Skeletal muscle satellite cell (primary cell): ENCODE measurements around the gene KCP.

Source experiments
- H3K27me3 ChIP-seq: 2 replicates; pipeline ENCODE4 v1.7.0; 2013; ENCODE audit warnings: low read length; ENCODE audit not compliant: control insufficient read depth, insufficient read depth
- H3K36me3 ChIP-seq: 2 replicates; pipeline ENCODE4 v1.7.0; 2013; ENCODE audit warnings: mild to moderate bottlenecking, control low read depth, low read length; ENCODE audit not compliant: insufficient read depth
- H3K4me1 ChIP-seq: 2 replicates; pipeline ENCODE4 v1.7.0; 2013; ENCODE audit warnings: low read length; ENCODE audit not compliant: control insufficient read depth, insufficient read depth
- H3K4me2 ChIP-seq: 2 replicates; pipeline ENCODE4 v1.7.0; 2013; ENCODE audit warnings: mild to moderate bottlenecking, low read length
- H3K4me3 ChIP-seq: 2 replicates; pipeline ENCODE4 v1.7.0; 2013; ENCODE audit warnings: low read length
- H3K9ac ChIP-seq: 2 replicates; pipeline ENCODE4 v1.7.0; 2013; ENCODE audit warnings: mild to moderate bottlenecking, low read depth, low read length, moderate library complexity
- H3K9me3 ChIP-seq: replicated peaks from 2 replicates; pipeline ENCODE4 v1.7.0; 2013; ENCODE audit warnings: mild to moderate bottlenecking, control low read depth, low read length

KCP gene

DNA sequence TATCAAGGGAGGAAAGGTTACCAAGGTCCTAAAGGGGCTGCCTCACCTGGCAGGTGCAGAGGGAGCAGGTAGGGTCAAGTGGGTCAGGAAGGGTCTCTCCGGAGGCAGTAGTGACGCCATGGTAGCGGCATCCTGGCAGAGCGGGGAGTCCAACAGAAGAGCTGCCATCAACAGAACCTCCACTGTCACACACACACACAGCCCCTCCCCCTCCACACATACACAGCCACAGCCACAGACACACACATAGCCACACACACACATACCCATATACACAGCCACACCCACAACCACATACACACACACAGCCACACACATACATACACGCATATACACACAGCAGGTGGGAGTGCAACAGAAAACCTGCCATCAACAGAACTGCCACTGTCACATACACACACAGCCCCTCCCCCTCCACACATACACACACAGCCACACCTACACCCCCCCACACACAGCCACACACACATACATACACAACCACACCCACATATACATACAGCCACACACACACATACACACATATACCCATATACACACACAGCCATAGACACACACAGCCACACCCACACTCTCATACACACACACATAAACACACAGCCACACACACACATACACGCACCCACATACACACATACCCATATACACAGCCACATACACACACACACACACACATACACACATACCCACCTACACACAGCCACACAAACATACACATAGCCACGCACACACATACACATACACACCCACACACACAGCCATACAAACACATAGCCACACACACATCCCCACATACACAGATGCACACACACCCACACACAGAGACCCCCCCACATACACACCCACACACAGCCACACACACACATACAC, 23.1 kb downstream of the KCP start:
- no peaks in the 10 kb centered on the region for H3K9me3 ChIP-seq
- H3K4me1 ChIP-seq, result no peaks in the 10 kb centered on the region
- no peaks in the 10 kb centered on the region for H3K36me3 ChIP-seq
- peaks cover 23% of the 10 kb centered on the region for H3K27me3 ChIP-seq
- no peak overlapping the region for H3K4me2 ChIP-seq
- no peak overlapping the region for H3K9ac ChIP-seq
- no peak overlapping the region for H3K4me3 ChIP-seq

DNA sequence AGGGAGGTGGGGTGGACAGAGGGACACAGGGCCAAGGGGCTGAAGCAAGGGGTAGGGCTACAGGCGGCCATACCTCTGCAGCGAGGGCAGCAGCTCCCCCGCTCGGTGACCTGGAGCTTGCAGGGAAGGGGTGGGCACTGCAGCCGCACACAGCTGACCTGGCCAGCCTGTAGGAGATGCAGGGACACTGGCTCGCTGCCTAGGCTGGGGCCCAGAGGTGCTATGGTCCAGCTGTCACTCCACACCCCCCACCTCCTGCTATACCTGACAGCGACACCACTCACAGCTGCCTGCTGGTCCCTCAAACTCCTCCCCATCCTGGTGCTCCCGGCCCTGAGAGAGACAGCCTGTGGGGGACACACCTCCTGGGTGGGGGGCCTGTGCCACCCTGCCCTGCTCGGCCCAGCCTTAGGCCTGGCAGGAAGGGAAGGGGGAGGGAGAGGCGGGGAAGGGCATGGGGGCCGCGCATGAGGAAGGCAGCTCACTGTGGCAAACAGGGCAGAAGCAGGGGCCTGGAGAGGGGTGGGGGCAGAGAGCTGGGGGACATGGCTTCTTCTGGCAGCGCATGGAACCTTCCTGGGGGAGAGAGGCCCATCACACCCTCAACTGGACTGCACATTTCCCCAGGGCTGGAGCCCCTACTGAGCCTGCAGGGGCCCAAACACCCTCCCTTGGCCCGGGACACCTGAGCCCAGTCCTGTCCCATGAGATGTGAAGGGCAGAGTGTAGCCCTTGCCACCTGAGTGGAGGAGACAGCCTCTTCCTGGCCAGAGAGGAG, 23.9 kb downstream of the KCP start:
- Histone ChIP-seq H3K4me2 (no peak overlapping the region), H3K27me3 (peaks cover 19% of the 10 kb centered on the region), H3K4me1 (no peaks in the 10 kb centered on the region), H3K4me3 (no peak overlapping the region), H3K36me3 (no peaks in the 10 kb centered on the region), H3K9me3 (no peaks in the 10 kb centered on the region), H3K9ac (no peak overlapping the region)

DNA sequence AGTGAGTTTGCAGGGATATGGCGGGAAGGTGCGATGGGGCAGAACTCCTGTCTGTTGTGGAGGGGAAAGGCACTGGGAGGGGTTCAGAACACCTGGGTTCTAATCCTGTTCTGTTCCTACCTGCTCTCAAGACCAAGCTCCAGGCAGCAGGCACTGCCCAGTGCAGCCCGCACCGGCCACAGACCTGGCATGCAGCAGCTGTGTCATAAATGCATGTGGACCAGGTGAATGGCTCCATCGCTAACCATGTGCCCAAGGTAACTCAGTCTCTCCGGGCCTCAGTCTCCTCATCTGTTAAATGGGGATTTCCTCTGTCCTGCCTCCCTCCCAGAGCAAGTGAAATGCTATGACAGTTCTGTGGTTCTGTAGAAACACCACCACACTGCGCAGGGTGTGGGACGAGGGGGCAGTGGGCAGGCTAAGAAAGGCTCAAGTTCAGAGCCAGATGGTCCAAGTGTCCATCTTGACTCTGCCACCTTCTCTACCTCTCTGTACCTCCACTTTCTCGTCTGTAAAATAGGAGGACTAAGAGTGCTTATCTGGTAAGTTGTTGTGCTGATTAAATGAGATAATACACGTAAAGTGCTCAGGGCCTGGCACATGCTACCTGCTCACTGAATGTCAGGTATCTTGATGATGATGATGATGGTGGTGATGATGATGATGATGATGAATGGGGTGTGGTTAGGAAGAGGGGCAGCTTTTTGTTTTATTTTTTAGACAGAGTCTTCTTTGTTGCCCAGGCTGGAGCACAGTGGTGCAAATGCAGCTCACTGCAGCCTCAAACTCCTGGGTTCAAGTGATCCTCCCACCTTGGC, 24.9 kb downstream of the KCP start:
- no peak overlapping the region for H3K4me3 ChIP-seq
- no peaks in the 10 kb centered on the region for H3K4me1 ChIP-seq
- no peaks in the 10 kb centered on the region for H3K36me3 ChIP-seq
- no peak overlapping the region for H3K4me2 ChIP-seq
- H3K27me3 ChIP-seq, result peaks cover 14% of the 10 kb centered on the region
- H3K9ac ChIP-seq, result no peak overlapping the region
- H3K9me3 ChIP-seq, result no peaks in the 10 kb centered on the region

DNA sequence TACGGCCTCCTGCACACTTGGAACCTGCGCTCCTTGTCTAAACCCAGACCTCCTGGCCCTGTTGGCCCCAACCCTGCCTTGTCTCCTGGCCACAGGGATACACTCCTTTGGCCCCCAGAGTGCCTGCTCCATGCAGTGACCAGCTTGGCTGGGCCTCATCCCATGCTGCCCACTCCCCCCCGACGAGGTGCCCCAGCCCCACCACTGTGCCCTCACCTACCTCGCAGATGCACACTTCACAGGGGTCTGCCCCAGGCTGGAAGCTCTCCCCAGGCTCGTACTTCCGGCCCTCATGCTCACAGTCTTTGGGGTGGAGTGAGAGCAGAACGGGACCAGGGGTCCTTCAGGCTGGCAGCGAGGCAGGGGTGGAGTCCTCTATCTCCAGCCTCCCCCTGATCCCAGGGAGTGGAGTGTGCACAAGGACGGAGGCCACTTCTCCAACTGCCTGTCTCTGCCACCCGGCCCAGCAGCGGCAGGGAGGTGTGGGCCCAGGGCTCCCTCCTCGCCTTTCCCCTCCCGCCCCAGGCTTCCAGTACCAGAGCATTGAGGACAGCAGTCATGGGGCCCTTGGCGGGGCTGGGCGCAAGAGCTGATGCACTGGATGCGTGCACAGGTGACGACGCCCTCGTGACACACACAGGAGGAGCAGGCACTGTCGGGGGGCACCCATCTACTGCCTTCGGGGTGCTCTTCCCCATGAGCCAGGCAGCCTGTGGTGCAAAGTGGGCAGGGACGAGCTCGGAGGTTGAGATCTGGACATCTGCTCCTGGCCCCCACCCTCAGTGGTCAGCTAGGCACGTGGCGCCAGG, 25.7 kb downstream of the KCP start:
- H3K9ac ChIP-seq, result no peak overlapping the region
- peaks cover 11% of the 10 kb centered on the region for H3K27me3 ChIP-seq
- no peak overlapping the region for H3K4me2 ChIP-seq
- H3K4me1 ChIP-seq, result no peaks in the 10 kb centered on the region
- no peak overlapping the region for H3K4me3 ChIP-seq
- H3K9me3 ChIP-seq, result no peaks in the 10 kb centered on the region
- no peaks in the 10 kb centered on the region for H3K36me3 ChIP-seq

DNA sequence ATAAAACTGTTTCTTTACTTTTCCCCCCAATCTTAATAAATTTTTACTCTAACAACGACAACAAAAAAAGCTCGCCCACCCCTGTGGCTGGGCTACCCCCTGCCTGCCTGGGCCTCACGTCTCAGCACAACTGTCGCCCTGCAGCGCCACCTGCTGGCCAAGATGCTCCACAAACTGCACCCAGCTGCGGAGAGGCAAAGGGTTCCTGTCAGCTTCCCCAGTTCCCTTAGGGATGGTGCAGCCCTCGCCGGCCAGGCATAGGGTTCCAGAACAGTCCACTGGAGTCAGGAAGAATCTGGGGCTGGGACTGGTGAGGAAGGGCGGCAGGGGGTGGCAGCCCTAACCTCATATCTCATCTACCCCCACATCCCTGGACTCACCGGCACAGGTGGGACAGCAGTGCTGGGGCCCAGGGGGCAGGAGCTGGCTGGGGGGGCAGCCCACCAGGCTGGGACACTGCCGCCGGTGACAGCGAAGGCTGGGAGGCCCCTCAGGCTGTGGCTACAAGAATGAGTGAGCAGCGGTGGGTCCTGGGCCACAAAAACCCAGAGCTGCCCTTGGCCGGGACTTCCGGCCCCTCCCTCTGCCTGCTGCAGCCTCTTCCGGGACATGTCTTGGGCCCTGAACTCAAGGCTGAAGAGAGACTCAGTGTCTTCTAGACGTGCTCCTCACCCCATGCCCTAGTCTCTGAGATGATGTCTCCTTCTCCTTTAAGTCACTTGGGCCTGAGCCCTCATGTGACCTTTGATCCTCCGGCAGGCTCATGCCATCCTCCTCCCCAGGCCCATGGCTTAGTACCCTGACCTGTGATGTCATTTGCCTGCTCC, 26.7 kb downstream of the KCP start:
- no peak overlapping the region for H3K4me3 ChIP-seq
- H3K9ac ChIP-seq, result no peak overlapping the region
- no peaks in the 10 kb centered on the region for H3K4me1 ChIP-seq
- H3K4me2 ChIP-seq, result no peak overlapping the region
- H3K36me3 ChIP-seq, result no peaks in the 10 kb centered on the region
- H3K27me3 ChIP-seq, result peaks cover 11% of the 10 kb centered on the region
- no peaks in the 10 kb centered on the region for H3K9me3 ChIP-seq

DNA sequence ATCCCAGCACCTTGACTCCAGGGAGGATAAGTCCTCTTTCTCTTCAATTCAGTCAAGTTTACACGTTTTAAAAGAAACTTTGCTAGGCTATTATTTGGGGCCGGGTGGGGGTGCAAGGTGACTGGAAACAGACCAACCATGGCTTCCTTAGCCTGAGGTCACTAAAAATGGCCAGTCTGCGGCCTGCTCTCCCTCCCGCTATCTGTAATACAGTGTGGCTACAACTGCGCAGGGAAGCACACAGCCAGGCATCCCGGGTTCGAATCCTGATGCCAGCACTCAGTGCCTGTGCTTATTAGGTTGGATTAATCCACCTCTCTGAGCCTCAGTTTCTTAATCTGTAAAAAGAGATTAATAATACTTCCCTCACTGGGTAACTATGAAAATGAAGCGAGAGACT, 28.4 kb downstream of the KCP start:
- Histone ChIP-seq H3K4me2 (no peak overlapping the region), H3K27me3 (peaks cover 11% of the 10 kb centered on the region), H3K36me3 (no peaks in the 10 kb centered on the region), H3K4me1 (no peaks in the 10 kb centered on the region), H3K9me3 (no peaks in the 10 kb centered on the region), H3K4me3 (no peak overlapping the region), H3K9ac (no peak overlapping the region)

DNA sequence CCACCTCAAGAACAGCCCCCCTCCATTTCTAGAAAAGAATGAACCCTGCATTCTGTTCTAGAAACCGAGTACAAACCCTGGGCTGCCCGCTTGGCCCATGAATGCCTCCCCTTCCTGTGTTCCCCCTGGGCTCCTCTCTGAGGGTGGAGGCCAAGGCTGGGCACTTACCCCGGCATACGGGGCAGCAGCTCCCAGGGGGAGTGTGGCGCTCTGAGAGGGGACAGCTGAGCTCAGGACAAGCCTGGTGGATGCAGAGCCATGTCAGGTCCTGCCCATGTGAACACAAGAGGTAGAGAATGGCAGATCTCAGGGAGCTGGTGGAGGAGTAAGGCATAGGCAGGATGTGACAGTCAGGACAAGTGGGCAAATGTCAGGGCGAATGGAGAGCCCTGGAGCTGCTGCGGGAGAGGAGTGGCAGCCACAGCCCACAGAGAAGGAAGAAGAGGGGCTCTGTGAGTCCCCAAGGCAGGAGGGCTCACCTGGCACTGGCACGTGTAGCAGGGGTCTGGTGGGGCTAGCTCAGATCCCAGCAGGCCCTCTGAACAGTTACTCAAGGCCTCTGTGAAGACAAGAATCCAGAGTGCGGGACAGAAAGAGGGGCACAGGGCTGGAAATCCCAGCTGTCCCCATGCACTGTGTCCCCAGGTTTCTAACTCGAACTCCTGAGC, 28.9 kb downstream of the KCP start:
- Histone ChIP-seq H3K4me3 (no peak overlapping the region), H3K36me3 (no peaks in the 10 kb centered on the region), H3K4me1 (no peaks in the 10 kb centered on the region), H3K9me3 (no peaks in the 10 kb centered on the region), H3K4me2 (no peak overlapping the region), H3K9ac (no peak overlapping the region), H3K27me3 (peaks cover 11% of the 10 kb centered on the region)

DNA sequence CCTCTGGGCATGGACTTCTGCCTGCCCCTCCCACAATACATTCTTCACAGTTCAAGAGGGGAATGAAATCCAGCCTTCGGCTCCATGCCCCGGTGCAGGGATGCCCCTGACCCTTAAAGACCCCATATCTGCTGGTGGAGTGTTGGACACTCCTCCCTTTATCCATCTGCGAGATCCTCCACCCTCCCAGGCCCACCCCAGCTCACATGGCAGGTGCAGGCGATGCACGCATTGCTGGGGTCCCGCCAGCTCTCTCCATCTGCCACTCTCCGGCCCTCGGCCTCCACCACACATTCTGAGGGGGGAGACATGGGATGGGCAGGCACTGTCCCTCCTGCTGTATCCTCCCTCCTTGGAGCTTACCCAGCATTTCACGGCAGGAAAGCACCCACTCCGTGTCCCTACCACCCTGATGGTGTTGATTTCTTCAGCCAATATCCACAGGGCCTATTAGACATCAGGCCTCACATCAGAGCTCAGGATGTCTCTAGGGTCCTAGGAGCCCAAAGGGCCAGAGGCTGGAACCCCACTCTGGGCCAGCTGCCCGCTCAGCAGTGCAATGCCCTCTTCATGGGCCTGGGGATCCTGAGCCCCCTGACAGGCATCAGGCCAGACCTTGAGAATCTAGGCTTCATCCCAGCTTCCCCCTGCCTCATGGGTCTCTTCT, 29.6 kb downstream of the KCP start:
- Histone ChIP-seq H3K4me2 (no peak overlapping the region), H3K9ac (no peak overlapping the region), H3K4me3 (no peak overlapping the region), H3K36me3 (no peaks in the 10 kb centered on the region), H3K27me3 (peaks cover 8% of the 10 kb centered on the region), H3K4me1 (no peaks in the 10 kb centered on the region), H3K9me3 (no peaks in the 10 kb centered on the region)

DNA sequence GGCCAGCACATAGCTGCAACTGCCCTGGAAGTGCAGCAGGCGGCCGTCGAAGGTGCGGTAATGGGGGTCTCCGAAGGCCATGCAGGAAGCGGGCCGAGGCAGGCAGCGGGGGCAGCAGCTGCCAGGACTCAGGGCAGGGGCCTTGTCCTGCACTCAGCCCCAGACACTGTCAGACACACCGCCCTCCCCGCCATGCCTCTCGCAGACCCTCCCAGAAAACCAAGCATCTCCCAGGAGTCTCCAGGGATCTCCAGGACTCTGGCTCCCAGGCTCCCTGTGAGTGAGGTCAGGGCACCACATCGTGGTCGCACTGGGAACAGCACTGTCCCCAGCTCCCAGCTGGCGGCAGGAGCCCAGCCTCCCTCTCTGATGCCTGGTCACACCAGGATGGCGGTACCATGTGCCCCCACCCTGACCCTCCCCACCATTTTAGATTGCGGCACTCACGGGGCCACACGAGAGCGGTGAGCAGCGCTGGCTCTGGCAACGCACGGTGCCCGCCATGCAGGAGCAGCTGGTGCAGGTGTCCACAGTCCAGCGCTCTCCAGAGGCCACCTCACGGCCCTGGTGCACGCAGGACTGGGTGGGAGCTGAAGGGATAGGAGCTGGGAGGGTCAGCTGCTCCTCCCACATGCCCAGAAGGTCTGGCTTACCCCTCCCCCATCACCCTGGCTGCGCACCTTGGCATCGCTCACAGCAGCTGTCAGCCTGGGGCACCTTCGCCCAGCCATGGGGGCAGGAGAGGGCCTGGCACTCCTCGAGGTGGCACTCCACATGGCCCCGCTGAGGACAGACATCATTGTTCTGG, 30.4 kb downstream of the KCP start:
- no peak overlapping the region for H3K4me2 ChIP-seq
- H3K36me3 ChIP-seq, result no peaks in the 10 kb centered on the region
- no peak overlapping the region for H3K4me3 ChIP-seq
- H3K27me3 ChIP-seq, result peaks cover 5% of the 10 kb centered on the region
- no peaks in the 10 kb centered on the region for H3K9me3 ChIP-seq
- H3K4me1 ChIP-seq, result no peaks in the 10 kb centered on the region
- no peak overlapping the region for H3K9ac ChIP-seq
